Endothelial cell of umbilical vein (primary cell): ENCODE data around the gene EMX1. TPM values are rescaled to one million over a fixed set of nuclear protein-coding genes. Genes with fewer than 3 reads are reported as not detected.

Experiments used
- BruUV-seq: library from RNA; stranded (reverse); fragments of 400-500 nt; replicated peaks from 2 replicates; lab custom pipeline; 2021; lab: Mats Ljungman, UMichigan
- CTCF ChIA-PET: fragments of 300-600, 350-600 bp; sonication (Branson Sonifier 250); formaldehyde crosslinking; loops from one replicate; lab custom pipeline; 2021; ENCODE audit warnings: antibody characterized with exemption, inconsistent platforms; lab: Charles Lee
- POLR2A ChIA-PET: fragments of 300-600, 350-600 bp; sonication (Branson Sonifier 250); formaldehyde crosslinking; loops from one replicate; lab custom pipeline; 2021; ENCODE audit warnings: antibody characterized with exemption, inconsistent platforms; lab: Charles Lee
- DNase-seq: peaks from one replicate; pipeline ENCODE4 v3.0.0-alpha.2; 2011; ENCODE audit warnings: low read depth, low spot score
- FAIRE-seq: peaks from 2 replicates; lab custom pipeline; 2011; peaks lifted over from hg19 to GRCh38; lab: Jason Lieb, UNC
- H2AFZ ChIP-seq: 2 replicates; pipeline ENCODE4 v1.6.0; 2012; ENCODE audit warnings: low read depth, low read length, control low read depth, inconsistent platforms
- H3K27ac ChIP-seq: 2 replicates; pipeline ENCODE4 v1.5.1; 2011; ENCODE audit warnings: low read depth, mild to moderate bottlenecking, control low read depth, low read length, moderate library complexity; ENCODE audit not compliant: insufficient read depth
- H3K27me3 ChIP-seq, 2 experiments: 2 replicates each; pipeline versions ENCODE4 v1.6.0 to v1.6.1; 2011; ENCODE audit warnings: low read length in 2 of 2, mixed read lengths in 1 of 2; ENCODE audit not compliant: control insufficient read depth in 2 of 2, insufficient read depth in 2 of 2
- H3K36me3 ChIP-seq, 2 experiments: 2 replicates in 1 of 2; 3 replicates in 1 of 2; pipeline ENCODE4 v1.5.1; 2011; ENCODE audit warnings: low read length in 2 of 2, mild to moderate bottlenecking in 1 of 2, moderate library complexity in 1 of 2; ENCODE audit not compliant: control insufficient read depth in 2 of 2, insufficient read depth in 2 of 2; ENCODE audit errors: extremely low read depth in 1 of 2
- H3K4me1 ChIP-seq: 3 replicates; pipeline ENCODE4 v1.5.1; 2011; ENCODE audit warnings: mild to moderate bottlenecking, low read length; ENCODE audit not compliant: control insufficient read depth, insufficient read depth; ENCODE audit errors: extremely low read depth
- H3K4me2 ChIP-seq: 2 replicates; pipeline ENCODE4 v1.6.1; 2011; ENCODE audit warnings: low read length, control low read depth, mixed read lengths; ENCODE audit not compliant: insufficient read depth
- H3K4me3 ChIP-seq, 3 experiments: fragments of 200-600 bp in 1 of 3; sonication (generic), shearing (Covaris generic) in 1 of 3; replicated peaks in 1 of 3; 2 replicates each; pipeline ENCODE4 v1.5.1; 2011 to 2016; ENCODE audit warnings: control low read depth in 3 of 3, low read length in 3 of 3, mild to moderate bottlenecking in 2 of 3, inconsistent platforms in 1 of 3, low read depth in 1 of 3, moderate library complexity in 1 of 3; ENCODE audit not compliant: insufficient read depth in 1 of 3
- H3K79me2 ChIP-seq: 2 replicates; pipeline ENCODE4 v1.6.0; 2012; ENCODE audit warnings: low read length, inconsistent platforms; ENCODE audit not compliant: control insufficient read depth, insufficient read depth
- H3K9ac ChIP-seq: replicated peaks from 2 replicates; pipeline ENCODE3; 2011; ENCODE audit warnings: low read length, control low read depth; ENCODE audit not compliant: insufficient read depth; ENCODE audit errors: extremely low read depth
- H3K9me1 ChIP-seq: replicated peaks from 3 replicates; pipeline ENCODE4 v1.6.0; 2011; ENCODE audit warnings: mild to moderate bottlenecking, low read length; ENCODE audit not compliant: control insufficient read depth, insufficient read depth; ENCODE audit errors: extremely low read depth
- H3K9me3 ChIP-seq: replicated peaks from 2 replicates; pipeline ENCODE4 v1.5.1; 2012; ENCODE audit warnings: low read length, inconsistent platforms; ENCODE audit not compliant: control insufficient read depth, insufficient read depth
- H4K20me1 ChIP-seq: replicated peaks from 2 replicates; pipeline ENCODE3; 2011; ENCODE audit warnings: mild to moderate bottlenecking, low read length; ENCODE audit not compliant: control insufficient read depth, insufficient read depth; ENCODE audit errors: extremely low read depth
- CTCF ChIP-seq, 2 donors: IDR thresholded peaks; 1 replicate in 1 of 2; 2 replicates in 1 of 2; pipeline ENCODE4 v1.5.1; 2011; ENCODE audit warnings: low read length in 2 of 2, mild to moderate bottlenecking in 2 of 2, moderate library complexity in 2 of 2, control low read depth in 1 of 2, inconsistent platforms in 1 of 2, low read depth in 1 of 2; ENCODE audit not compliant: insufficient read depth in 1 of 2; ENCODE audit errors: extremely low read depth in 1 of 2
- FOS ChIP-seq: IDR thresholded peaks from 2 replicates; pipeline ENCODE4 v1.6.1; 2011; ENCODE audit warnings: mild to moderate bottlenecking, low read length, moderate library complexity, borderline replicate concordance; ENCODE audit not compliant: insufficient read depth
- MAX ChIP-seq: IDR thresholded peaks from 2 replicates; pipeline ENCODE4 v1.6.1; 2011; ENCODE audit not compliant: insufficient read depth, insufficient read length
- MYC ChIP-seq: IDR thresholded peaks from one replicate; pipeline ENCODE4 v1.6.1; 2011; ENCODE audit warnings: mild to moderate bottlenecking, low read depth, low read length
- POLR2AphosphoS5 ChIP-seq: IDR thresholded peaks from 2 replicates; pipeline ENCODE4 v1.6.1; 2012; ENCODE audit warnings: low read depth, mild to moderate bottlenecking, control low read depth, low read length, moderate library complexity; ENCODE audit not compliant: insufficient read depth
- dilution Hi-C: fragments of 300-500 bp; cut with MboI; formaldehyde crosslinking; loops from one replicate; pipeline ENCODE4 v1.15.0; 2019; ENCODE audit warnings: low sequenced_read_pairs; ENCODE audit not compliant: extremely low pct_ligation_motif_present
- intact Hi-C: fragments of 100-400 bp; cut with micrococcal nuclease; formaldehyde crosslinking; loops from one replicate; pipeline ENCODE4 v1.10.0; 2022
- polyA plus RNA-seq, 4 experiments: library from polyadenylated mRNA; depleted of rRNA in 3 of 4; stranded (reverse) in 3 of 4; unstranded in 1 of 4; fragments of >200 nt; gene quantifications; 2 replicates each; pipeline versions ENCODE4 v1.2.1 to v1.2.3, GENCODE V29; 2011 to 2012; ENCODE audit warnings: missing spikeins in 1 of 4
- total RNA-seq: library from RNA; stranded (reverse); gene quantifications from 2 replicates; pipeline ENCODE4 v1.2.3, GENCODE V29; 2021

Gene EMX1
- total and polyA plus RNA-seq, 2 donors (not counting 3 experiments of a cell fraction or from before 2014, with no cell fraction given): not detected

GRCh38 chr2:72973137-72973535 lies 55.8 kb downstream of the EMX1 start:
- CTCF ChIA-PET: interaction anchor here (0.8 to 4.8 kb wide), 32 partner anchors 10 to 261 kb away, joined by 3 to 178 read pairs (median 5); partner anchors contain the start of genes CCT7, EMX1 and SPR
- Histone ChIP-seq H2AFZ (no peak overlapping the region), H3K9me1 (no peaks in the 10 kb centered on the region), H3K4me3 (no peak overlapping the region), H4K20me1 (no peaks in the 10 kb centered on the region), H3K79me2 (no peaks in the 10 kb centered on the region), H3K36me3 (no peaks in the 10 kb centered on the region), H3K27me3 (no peaks in the 10 kb centered on the region), H3K9me3 (no peaks in the 10 kb centered on the region), H3K4me1 (no peaks in the 10 kb centered on the region), H3K4me2 (no peak overlapping the region), H3K27ac (no peak overlapping the region), H3K9ac (no peak overlapping the region)
- POLR2A ChIA-PET: no interaction called here
- DNase-seq (no peak), FAIRE-seq (no peak)
- intact Hi-C loops: loop anchor here (1.0 kb wide), 1 partner anchor 81 kb away; no protein-coding TSS in a partner anchor
- dilution Hi-C loops: no loop called here
- no TSS peak for BruUV-seq
- no peak for TF ChIP-seq MYC
- no peak for TF ChIP-seq CTCF (IDR thresholded peaks at IDR 0.05; ENCODE audit: extremely low read depth in 1 of 2, insufficient read depth in 1 of 2, low read depth in 1 of 2, low read length in 2 of 2)
- no peak for TF ChIP-seq POLR2AphosphoS5
- no peak for TF ChIP-seq FOS
- TF ChIP-seq MAX: no peak
